Body of pancreas (tissue), 4 donors: ENCODE measurements around the gene MRAP2.

Experiments
- POLR2A ChIP-seq, 3 donors: fragments of 450-650 bp; IDR thresholded peaks; one replicate each; pipeline ENCODE4 v1.6.1; 2016; ENCODE audit warnings: antibody characterized with exemption in 3 of 3, mild to moderate bottlenecking in 2 of 3
- TF ChIP-seq, protein P1 (sequence below), 7 experiments: fragments of 450-650 bp in 4 of 7; fragments of 200-600 bp in 3 of 7; sonication (generic) in 3 of 7; IDR thresholded peaks; one replicate each; pipeline ENCODE4 v1.5.1; 2016 to 2019; ENCODE audit warnings: antibody characterized with exemption in 7 of 7

DNA sequence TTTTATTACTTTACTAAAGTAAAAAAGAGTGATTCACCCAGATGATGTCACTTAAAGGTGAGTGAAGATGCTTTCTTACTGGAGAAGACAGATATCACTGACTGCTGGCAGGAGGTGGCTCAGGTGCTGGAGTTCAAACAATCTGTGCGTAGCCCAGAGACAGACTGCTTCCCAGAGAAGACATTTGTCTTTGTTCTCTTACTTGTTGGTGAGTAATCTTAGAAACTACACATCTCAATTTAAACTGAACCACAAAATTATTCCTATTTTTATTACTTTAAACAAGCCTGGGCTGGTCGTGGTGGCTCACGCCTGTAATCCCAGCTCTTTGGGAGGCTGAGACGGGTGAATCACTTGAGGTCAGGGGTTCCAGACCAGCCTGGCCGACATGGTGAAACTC lies 101.7 kb downstream of the MRAP2 start:
- TF ChIP-seq, protein P1, sequence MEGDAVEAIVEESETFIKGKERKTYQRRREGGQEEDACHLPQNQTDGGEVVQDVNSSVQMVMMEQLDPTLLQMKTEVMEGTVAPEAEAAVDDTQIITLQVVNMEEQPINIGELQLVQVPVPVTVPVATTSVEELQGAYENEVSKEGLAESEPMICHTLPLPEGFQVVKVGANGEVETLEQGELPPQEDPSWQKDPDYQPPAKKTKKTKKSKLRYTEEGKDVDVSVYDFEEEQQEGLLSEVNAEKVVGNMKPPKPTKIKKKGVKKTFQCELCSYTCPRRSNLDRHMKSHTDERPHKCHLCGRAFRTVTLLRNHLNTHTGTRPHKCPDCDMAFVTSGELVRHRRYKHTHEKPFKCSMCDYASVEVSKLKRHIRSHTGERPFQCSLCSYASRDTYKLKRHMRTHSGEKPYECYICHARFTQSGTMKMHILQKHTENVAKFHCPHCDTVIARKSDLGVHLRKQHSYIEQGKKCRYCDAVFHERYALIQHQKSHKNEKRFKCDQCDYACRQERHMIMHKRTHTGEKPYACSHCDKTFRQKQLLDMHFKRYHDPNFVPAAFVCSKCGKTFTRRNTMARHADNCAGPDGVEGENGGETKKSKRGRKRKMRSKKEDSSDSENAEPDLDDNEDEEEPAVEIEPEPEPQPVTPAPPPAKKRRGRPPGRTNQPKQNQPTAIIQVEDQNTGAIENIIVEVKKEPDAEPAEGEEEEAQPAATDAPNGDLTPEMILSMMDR (IDR thresholded peaks at IDR 0.05), result no peak
- TF ChIP-seq POLR2A (IDR thresholded peaks at IDR 0.05), result no peak
